ENCODE results near the gene DISC1. TPM values are rescaled to one million over a fixed set of nuclear protein-coding genes. Genes with fewer than 3 reads are reported as not detected.
"Not testable (repeated sequence)": the region's sequence is repeated elsewhere in the genome, so short reads cannot be mapped to it uniquely, and the experiment has no call there.

DISC1 gene
- total RNA-seq, 1 donor from 2014 or later: 6.1 TPM

GRCh38 chr1:231636157-231636556 lies 9.6 kb downstream of the DISC1 start:
- peak; percentile 56 for DNase-seq (ENCODE audit: low read depth)

- DNase-seq (ENCODE audit: low read depth): not testable (repeated sequence)
Measured at GRCh38 chr1:231636922-231637321, 10.3 kb downstream of the DISC1 start.

GRCh38 chr1:231638647-231639046 lies 12.1 kb downstream of the DISC1 start:
- no peak for DNase-seq (ENCODE audit: low read depth)

- no peak for DNase-seq (ENCODE audit: low read depth)
Measured at GRCh38 chr1:231639819-231640218, 13.2 kb downstream of the DISC1 start.

- DNase-seq (ENCODE audit: low read depth): not testable (repeated sequence)
Measured at GRCh38 chr1:231641444-231641843, 14.9 kb downstream of the DISC1 start.

DNA sequence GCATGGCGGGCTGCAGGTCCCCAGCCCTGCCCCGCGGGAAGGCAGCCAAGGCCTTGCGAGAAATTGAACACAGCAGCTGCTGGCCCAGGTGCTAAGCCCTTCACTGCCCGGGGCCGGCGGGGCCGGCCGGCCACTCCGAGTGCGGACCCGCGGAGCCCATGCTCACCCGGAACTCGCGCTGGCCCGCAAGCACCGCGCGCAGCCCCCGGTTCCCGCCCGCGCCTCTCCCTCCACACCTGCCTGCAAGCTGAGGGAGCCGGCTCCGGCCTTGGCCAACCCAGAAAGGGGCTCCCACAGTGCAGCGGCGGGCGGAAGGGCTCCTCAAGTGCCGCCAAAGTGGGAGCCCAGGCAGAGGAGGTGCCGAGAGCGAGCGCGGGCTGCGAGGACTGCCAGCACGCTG lies 15.5 kb downstream of the DISC1 start:
- not testable (repeated sequence) for DNase-seq (ENCODE audit: low read depth)

DNA sequence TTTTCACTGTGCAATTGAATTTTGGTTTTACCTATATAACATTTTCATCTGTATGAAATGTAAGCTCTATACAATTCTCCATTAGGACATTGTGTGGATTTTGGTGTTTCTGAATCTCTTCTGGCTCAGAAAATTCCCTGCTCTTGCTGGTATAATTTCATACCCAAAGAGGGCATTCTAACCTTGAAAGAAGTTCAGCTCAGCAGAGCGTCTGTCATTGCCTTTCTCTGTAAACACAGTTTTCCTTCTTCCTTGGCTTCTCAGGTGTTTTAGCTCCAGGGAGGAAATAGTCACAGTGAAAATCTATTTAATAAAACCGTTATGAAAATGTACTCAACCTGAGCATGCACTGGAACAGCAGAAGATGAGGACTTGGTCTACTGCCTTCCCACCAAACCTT lies 16.0 kb downstream of the DISC1 start:
- DNase-seq (ENCODE audit: low read depth): no peak

- no peak for DNase-seq (ENCODE audit: low read depth)
Measured at GRCh38 chr1:231643071-231643934, 16.7 kb downstream of the DISC1 start.

DNA sequence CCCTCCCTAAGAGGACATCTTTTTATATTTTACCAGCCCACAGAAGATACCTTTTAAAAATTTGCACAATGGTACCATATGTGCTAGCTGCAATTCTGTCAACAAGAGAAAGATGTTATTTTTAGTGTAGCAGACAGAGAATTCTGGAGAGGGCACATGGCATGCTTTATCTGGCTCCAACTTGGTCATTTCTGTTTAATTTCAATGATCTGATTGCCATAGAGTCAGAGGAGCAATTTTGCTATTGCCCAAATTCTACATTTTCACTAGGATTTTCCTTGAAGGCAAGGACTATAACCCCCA lies 17.3 kb downstream of the DISC1 start:
- DNase-seq (ENCODE audit: low read depth): no peak

DNA sequence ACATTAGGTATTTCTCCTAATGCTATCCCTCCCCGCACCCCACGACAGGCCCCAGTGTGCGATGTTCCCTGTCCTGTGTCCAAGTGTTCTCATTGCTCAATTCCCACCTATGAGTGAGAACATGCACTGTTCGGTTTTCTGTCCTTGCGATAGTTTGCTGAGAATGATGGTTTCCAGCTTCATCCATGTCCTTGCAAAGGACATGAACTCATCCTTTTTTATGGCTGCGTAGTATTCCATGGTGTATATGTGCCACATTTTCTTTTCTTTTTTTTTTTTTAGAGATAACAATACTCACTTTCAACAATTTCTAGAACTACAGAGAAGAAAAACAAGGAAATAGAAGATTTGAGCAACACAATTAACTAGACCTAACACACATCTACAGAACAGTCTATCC lies 19.0 kb downstream of the DISC1 start:
- not testable (repeated sequence) for DNase-seq (ENCODE audit: low read depth)

- DNase-seq (ENCODE audit: low read depth): not testable (repeated sequence)
Measured at GRCh38 chr1:231646165-231646564, 19.6 kb downstream of the DISC1 start.

- not testable (repeated sequence) for DNase-seq (ENCODE audit: low read depth)
Measured at GRCh38 chr1:231651621-231652260, 25.2 kb downstream of the DISC1 start.

GRCh38 chr1:231653632-231654031 lies 27.0 kb downstream of the DISC1 start:
- DNase-seq (ENCODE audit: low read depth): no peak

- DNase-seq (ENCODE audit: low read depth): no peak
Measured at GRCh38 chr1:231656741-231657140, 30.2 kb downstream of the DISC1 start.

GRCh38 chr1:231658223-231658622 lies 31.6 kb downstream of the DISC1 start:
- not testable (repeated sequence) for DNase-seq (ENCODE audit: low read depth)

GRCh38 chr1:231660198-231660597 lies 33.6 kb downstream of the DISC1 start:
- DNase-seq (ENCODE audit: low read depth): no peak

GRCh38 chr1:231663211-231663792 lies 36.7 kb downstream of the DISC1 start:
- peak; percentile 7 for DNase-seq (ENCODE audit: low read depth)

DNA sequence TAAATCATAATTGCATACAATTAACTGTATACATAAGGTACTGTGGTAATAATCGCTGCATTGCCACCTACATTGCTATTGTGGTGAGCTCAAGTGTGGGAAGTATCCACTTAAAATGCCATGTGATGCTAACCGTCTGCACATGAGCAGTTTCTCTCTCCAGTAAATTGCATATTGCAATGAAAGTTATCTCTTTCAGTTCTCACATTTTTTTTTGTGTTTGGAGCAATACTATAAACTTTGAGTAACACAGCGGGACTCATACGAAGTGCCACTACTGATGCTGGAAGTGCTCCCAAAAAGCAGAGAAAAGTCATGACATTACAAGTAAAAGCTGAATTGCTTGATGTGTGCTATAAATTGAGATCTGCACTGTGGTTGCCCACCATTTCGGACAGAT lies 38.5 kb downstream of the DISC1 start:
- no peak for DNase-seq (ENCODE audit: low read depth)

GRCh38 chr1:231665726-231666125 lies 39.1 kb downstream of the DISC1 start:
- no peak for DNase-seq (ENCODE audit: low read depth)

GRCh38 chr1:231666220-231666936 lies 39.8 kb downstream of the DISC1 start:
- no peak for DNase-seq (ENCODE audit: low read depth)

- no peak for DNase-seq (ENCODE audit: low read depth)
Measured at GRCh38 chr1:231666937-231667608, 40.5 kb downstream of the DISC1 start.

Measured in renal cortical epithelial cell (primary cell).